Ovary (tissue), 3 donors: Measurements from ENCODE around the gene MAPK8IP3.

Experiments used
- EP300 ChIP-seq: sonication (generic); formaldehyde crosslinking; IDR thresholded peaks from one replicate; pipeline ENCODE4 v1.6.1; 2017; ENCODE audit warnings: antibody characterized with exemption
- TF ChIP-seq, protein P1 (sequence below), 3 donors: fragments of 450-650 bp in 2 of 3; fragments of 200-600 bp in 1 of 3; IDR thresholded peaks; one replicate each; pipeline versions ENCODE4 v1.5.1 to v1.8.0; 2016 to 2022; ENCODE audit warnings: antibody characterized with exemption in 3 of 3, mild to moderate bottlenecking in 1 of 3
- donor health status: DM: no; HTN: no; CAD: no.

DNA sequence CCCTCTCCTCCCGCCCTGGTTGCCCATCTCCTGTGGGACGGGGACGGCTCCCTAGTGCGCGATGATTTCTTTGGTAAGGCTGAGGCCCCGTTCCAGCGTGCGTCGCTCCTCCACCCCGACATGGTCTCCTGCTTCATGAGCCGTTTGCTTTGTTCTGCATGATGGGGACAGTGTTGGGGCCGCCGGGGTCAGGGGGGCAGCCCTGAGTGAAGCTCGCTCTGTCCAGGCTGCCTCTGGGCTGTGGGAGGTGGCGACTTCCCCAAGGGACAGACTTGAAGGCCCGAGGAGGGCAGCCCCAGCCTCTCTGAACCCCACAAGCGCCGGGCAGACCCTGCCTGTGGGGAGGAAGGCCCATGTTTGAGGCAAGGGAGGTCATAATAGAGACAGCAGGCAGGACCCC is 52.9 kb downstream of the MAPK8IP3 start:
- TF ChIP-seq, protein P1, sequence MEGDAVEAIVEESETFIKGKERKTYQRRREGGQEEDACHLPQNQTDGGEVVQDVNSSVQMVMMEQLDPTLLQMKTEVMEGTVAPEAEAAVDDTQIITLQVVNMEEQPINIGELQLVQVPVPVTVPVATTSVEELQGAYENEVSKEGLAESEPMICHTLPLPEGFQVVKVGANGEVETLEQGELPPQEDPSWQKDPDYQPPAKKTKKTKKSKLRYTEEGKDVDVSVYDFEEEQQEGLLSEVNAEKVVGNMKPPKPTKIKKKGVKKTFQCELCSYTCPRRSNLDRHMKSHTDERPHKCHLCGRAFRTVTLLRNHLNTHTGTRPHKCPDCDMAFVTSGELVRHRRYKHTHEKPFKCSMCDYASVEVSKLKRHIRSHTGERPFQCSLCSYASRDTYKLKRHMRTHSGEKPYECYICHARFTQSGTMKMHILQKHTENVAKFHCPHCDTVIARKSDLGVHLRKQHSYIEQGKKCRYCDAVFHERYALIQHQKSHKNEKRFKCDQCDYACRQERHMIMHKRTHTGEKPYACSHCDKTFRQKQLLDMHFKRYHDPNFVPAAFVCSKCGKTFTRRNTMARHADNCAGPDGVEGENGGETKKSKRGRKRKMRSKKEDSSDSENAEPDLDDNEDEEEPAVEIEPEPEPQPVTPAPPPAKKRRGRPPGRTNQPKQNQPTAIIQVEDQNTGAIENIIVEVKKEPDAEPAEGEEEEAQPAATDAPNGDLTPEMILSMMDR (IDR thresholded peaks at IDR 0.05): no peak
- no peak for TF ChIP-seq EP300
